Esophagus squamous epithelium (tissue), 5 donors: ENCODE results near the gene ETV6. TPM values are rescaled to one million over a fixed set of nuclear protein-coding genes. Genes with fewer than 3 reads are reported as not detected.
A peak's percentile ranks its signal among the peaks of the same experiment; 100 is the strongest.

ENCODE experiments used
- DNase-seq: peaks from one replicate; lab custom pipeline; 2025; lab: John Stamatoyannopoulos, UW
- H3K27ac ChIP-seq, 4 donors: fragments of 200-600 bp; sonication (generic); one replicate each; pipeline ENCODE4 v1.5.1; 2016 to 2019; ENCODE audit warnings: mild to moderate bottlenecking in 1 of 4
- H3K27me3 ChIP-seq, 4 donors: fragments of 200-600 bp; sonication (generic); 1 replicate in 3 of 4; 2 replicates in 1 of 4; pipeline versions ENCODE4 v1.5.1 to v1.6.0; 2017 to 2021; ENCODE audit warnings: antibody characterized with exemption in 1 of 4
- H3K36me3 ChIP-seq, 3 donors: fragments of 200-600 bp; sonication (generic); one replicate each; pipeline ENCODE4 v1.5.1; 2016 to 2019
- H3K4me1 ChIP-seq, 3 donors: fragments of 200-600 bp; sonication (generic); one replicate each; pipeline ENCODE4 v1.5.1; 2017 to 2019
- H3K4me3 ChIP-seq, 4 donors: fragments of 200-600 bp; sonication (generic); 1 replicate in 3 of 4; 2 replicates in 1 of 4; pipeline ENCODE4 v1.5.1; 2016 to 2019; ENCODE audit warnings: mild to moderate bottlenecking in 2 of 4, moderate library complexity in 1 of 4
- H3K9me3 ChIP-seq, 3 donors: fragments of 200-600 bp; sonication (generic); one replicate each; pipeline ENCODE4 v1.5.1; 2016 to 2019
- POLR2A ChIP-seq, 4 donors: fragments of 450-650 bp; IDR thresholded peaks; one replicate each; pipeline ENCODE4 v1.6.1; 2017; ENCODE audit warnings: antibody characterized with exemption in 4 of 4, mild to moderate bottlenecking in 4 of 4, moderate library complexity in 3 of 4
- WGBS, 2 donors: methylation state at CpG; one replicate each; pipeline ENCODE4 v1.1.5; 2018; 5-methylcytosine and 5-hydroxymethylcytosine counted together
- intact Hi-C: fragments of 100-400 bp; cut with DNase I; formaldehyde crosslinking; loops from one replicate; pipeline ENCODE4 v1.15.0; 2022
- total RNA-seq, 4 donors: library from RNA; depleted of rRNA; stranded (reverse); fragments of >200 nt; gene quantifications; one replicate each; pipeline ENCODE4 v1.1.0, GENCODE V29; 2016
- TF ChIP-seq, protein P1 (sequence below), 6 experiments: fragments of 450-650 bp in 4 of 6; fragments of 200-600 bp in 2 of 6; sonication (generic) in 2 of 6; IDR thresholded peaks; one replicate each; pipeline ENCODE4 v1.5.1; 2016 to 2019; ENCODE audit warnings: antibody characterized with exemption in 6 of 6, mild to moderate bottlenecking in 4 of 6, moderate library complexity in 4 of 6
- donor health status: DM: yes; HTN: yes; CAD: no.

Gene ETV6
- total RNA-seq, 4 donors from 2014 or later, result 11.3 to 17.3 (median 13.8) TPM

DNA sequence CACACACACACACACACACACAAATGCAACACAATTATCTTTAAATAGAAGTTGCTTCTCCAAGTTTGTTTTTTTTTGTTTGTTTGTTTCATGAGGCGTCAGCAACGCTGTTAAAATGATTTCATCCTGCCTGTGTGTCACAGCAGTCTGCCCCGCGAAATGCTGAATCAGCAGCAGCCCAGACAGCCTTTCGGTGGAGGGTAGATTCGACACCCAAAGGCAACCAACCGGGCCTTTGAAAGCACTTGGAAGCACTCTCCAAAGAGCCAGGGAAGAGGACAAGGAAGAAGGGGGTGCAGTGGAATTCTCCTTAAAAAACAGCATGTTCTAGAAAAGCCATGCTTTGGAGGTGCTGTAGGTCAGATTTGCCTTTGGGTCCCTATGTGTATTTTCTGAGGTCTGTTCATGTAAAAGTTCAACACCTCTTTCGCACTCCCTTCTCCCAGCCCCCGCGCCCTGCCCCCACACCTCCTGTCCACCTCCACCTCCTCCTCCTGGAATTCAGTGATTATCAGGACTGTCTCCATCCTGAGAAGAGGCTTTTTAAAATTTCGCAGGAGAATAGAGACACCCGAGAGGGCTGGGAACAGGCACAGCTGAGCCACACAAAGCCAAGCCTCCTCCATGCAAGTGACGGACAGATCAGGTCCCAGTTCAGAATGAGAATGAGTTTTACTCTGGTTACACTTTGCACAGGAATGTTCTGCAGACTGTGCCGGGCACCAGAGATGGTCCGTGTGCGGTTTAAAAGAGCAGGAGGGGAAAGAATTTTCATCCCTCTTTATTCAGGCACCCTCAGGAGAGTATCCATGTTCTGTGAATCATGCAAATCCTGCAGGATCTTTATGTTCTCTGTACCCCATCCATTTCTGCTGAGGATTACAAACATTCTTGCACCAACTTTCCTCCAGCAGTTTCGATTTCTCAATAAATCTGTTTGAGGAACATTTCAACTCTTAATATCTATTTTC, 177.9 kb downstream of the ETV6 start:
- WGBS, 2 donors, result 67 to 68% methylated on average over 14 to 16 of the region's 17 CpGs
- peak overlapping the region in 1 of 4 donors; percentile 28 for H3K4me3 ChIP-seq

DNA sequence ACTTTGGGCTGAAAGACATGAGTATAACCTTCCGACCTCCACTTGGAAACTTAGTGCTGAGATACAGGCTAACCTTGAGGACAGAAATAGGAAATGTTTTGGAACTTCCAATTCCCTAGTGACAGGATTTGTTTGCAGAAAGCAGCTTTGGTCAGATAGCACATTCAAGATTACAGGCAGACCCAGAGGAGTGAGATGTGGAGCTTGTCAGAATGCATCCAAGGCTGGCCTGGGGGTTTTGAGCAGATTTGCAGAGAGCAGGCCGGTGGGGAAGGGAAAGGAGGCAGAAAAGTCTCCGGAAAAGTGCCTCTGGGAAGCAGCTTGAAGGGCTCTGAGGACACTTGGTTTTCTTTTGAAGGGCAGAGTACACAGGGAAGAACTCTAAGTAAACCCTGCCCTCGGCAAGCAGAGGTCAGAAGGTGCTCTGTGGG, 180.3 kb downstream of the ETV6 start:
- TF ChIP-seq, protein P1, sequence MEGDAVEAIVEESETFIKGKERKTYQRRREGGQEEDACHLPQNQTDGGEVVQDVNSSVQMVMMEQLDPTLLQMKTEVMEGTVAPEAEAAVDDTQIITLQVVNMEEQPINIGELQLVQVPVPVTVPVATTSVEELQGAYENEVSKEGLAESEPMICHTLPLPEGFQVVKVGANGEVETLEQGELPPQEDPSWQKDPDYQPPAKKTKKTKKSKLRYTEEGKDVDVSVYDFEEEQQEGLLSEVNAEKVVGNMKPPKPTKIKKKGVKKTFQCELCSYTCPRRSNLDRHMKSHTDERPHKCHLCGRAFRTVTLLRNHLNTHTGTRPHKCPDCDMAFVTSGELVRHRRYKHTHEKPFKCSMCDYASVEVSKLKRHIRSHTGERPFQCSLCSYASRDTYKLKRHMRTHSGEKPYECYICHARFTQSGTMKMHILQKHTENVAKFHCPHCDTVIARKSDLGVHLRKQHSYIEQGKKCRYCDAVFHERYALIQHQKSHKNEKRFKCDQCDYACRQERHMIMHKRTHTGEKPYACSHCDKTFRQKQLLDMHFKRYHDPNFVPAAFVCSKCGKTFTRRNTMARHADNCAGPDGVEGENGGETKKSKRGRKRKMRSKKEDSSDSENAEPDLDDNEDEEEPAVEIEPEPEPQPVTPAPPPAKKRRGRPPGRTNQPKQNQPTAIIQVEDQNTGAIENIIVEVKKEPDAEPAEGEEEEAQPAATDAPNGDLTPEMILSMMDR (IDR thresholded peaks at IDR 0.05), result no peak
- TF ChIP-seq POLR2A (IDR thresholded peaks at IDR 0.05), result no peak
- peak overlapping the region; percentile 26 to 66 (median 63) for H3K27ac ChIP-seq
- no peaks in the 10 kb centered on the region for H3K27me3 ChIP-seq
- peaks cover 0 to 23% (median 0%) of the 10 kb centered on the region in 3 donors for H3K36me3 ChIP-seq
- H3K9me3 ChIP-seq, result no peaks in the 10 kb centered on the region
- H3K4me3 ChIP-seq, result no peak overlapping the region
- WGBS, 2 donors, result 50 to 51% methylated on average over 4 of the region's 4 CpGs
- intact Hi-C loops, result no loop called here
- DNase-seq, result no peak
- H3K4me1 ChIP-seq, result peaks cover 23 to 82% (median 61%) of the 10 kb centered on the region in 3 donors

More for the DNA sequence above, 177.9 kb downstream of the ETV6 start:
- no peak for DNase-seq
- intact Hi-C loops, result no loop called here
- Histone ChIP-seq H3K9me3 (no peaks in the 10 kb centered on the region), H3K36me3 (peaks cover 0 to 23% (median 0%) of the 10 kb centered on the region in 3 donors), H3K4me1 (peaks cover 20 to 75% (median 50%) of the 10 kb centered on the region in 3 donors), H3K27ac (peak overlapping the region in 3 of 4 donors; percentile 18 to 75 (median 60)), H3K27me3 (no peaks in the 10 kb centered on the region)
- TF ChIP-seq, protein P1 (IDR thresholded peaks at IDR 0.05), result no peak
- no peak for TF ChIP-seq POLR2A (IDR thresholded peaks at IDR 0.05)

DNA sequence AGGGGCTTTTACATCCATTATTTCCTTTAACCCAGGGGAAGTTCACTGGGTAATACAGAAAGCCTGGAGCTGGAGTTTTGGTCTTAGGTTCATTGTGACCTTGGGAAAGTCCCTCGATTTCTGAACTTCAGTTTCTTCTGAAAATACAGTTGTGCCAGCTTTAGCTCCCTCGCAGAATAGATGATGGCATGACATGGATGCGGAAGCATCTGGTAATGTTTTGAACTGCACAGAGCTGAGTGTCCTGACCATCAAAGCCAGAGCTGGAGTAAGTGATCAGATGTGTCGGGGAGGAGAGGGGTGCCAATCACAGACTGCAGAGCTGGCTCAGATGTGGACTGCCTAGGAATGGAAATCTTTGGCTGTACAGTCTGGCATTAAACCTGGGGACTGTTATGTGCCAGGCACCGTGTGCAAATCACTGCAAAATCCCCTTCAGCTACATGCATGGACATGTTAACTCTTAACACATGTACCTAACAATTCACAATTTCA, 180.9 kb downstream of the ETV6 start:
- no peak overlapping the region for H3K4me3 ChIP-seq
- peak overlapping the region; percentile 26 to 66 (median 63) for H3K27ac ChIP-seq
- TF ChIP-seq, protein P1 (IDR thresholded peaks at IDR 0.05), result no peak
- no peak for TF ChIP-seq POLR2A (IDR thresholded peaks at IDR 0.05)
- intact Hi-C loops, result no loop called here
- no peaks in the 10 kb centered on the region for H3K9me3 ChIP-seq
- 18 to 35% methylated on average over 3 of the region's 5 CpGs for WGBS, 2 donors
- DNase-seq, result no peak
- H3K4me1 ChIP-seq, result peaks cover 26 to 88% (median 67%) of the 10 kb centered on the region in 3 donors
- no peaks in the 10 kb centered on the region for H3K27me3 ChIP-seq
- peaks cover 0 to 23% (median 0%) of the 10 kb centered on the region in 3 donors for H3K36me3 ChIP-seq

DNA sequence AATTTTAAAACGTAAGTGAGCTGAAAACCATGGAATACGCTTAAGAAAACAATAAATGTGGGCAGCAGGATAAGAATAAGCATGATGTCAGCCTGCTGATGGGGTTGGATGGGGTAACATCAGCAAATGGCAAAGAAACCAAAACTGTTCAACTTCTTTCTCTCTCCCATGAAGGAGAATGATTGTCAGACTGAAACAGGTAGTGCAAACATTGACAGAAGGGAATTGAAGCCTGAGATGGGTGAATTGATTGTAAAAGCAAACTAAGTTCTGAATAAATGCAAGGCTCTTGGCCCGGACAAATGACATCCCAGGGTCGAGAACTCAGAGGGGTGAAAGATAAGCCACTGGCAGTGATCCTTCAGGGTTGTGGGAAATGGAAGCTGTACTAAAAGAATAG, 182.6 kb downstream of the ETV6 start:
- Histone ChIP-seq H3K27me3 (no peaks in the 10 kb centered on the region), H3K27ac (peak overlapping the region in 1 of 4 donors; percentile 5), H3K4me3 (no peak overlapping the region), H3K9me3 (no peaks in the 10 kb centered on the region), H3K4me1 (peaks cover 33 to 90% (median 74%) of the 10 kb centered on the region in 3 donors), H3K36me3 (peaks cover 0 to 12% (median 0%) of the 10 kb centered on the region in 3 donors)
- no peak for DNase-seq
- WGBS, 2 donors, result 76% methylated on average over 4 of the region's 4 CpGs
- no peak for TF ChIP-seq POLR2A (IDR thresholded peaks at IDR 0.05)
- TF ChIP-seq, protein P1 (IDR thresholded peaks at IDR 0.05), result no peak
- intact Hi-C loops, result no loop called here
